Suprapubic skin (tissue), 4 donors: ENCODE data around the gene ZNF77. TPM values are rescaled to one million over a fixed set of nuclear protein-coding genes. Genes with fewer than 3 reads are reported as not detected.

Experiments
- DNase-seq, 2 donors: peaks; one replicate each; pipeline ENCODE4 v3.0.0-alpha.2; 2019; ENCODE audit warnings: low spot score in 2 of 2
- H3K27ac ChIP-seq: fragments of 200-600 bp; sonication (generic); one replicate; pipeline ENCODE4 v1.5.1; 2019
- H3K27me3 ChIP-seq: fragments of 200-600 bp; sonication (generic); one replicate; pipeline ENCODE4 v1.5.1; 2019
- H3K36me3 ChIP-seq: fragments of 200-600 bp; sonication (generic); one replicate; pipeline ENCODE4 v1.5.1; 2019
- H3K4me1 ChIP-seq: fragments of 200-600 bp; sonication (generic); one replicate; pipeline ENCODE4 v1.5.1; 2019
- H3K4me3 ChIP-seq: fragments of 200-600 bp; sonication (generic); one replicate; pipeline ENCODE4 v1.5.1; 2019; ENCODE audit warnings: mild to moderate bottlenecking
- H3K9me3 ChIP-seq: fragments of 200-600 bp; sonication (generic); one replicate; pipeline ENCODE4 v1.5.1; 2019
- CTCF ChIP-seq, 2 donors: fragments of 200-600 bp in 1 of 2; fragments of 450-650 bp in 1 of 2; sonication (generic) in 1 of 2; IDR thresholded peaks; one replicate each; pipeline ENCODE4 v1.5.1; 2016 to 2019; ENCODE audit warnings: antibody characterized with exemption in 2 of 2, mild to moderate bottlenecking in 1 of 2, moderate library complexity in 1 of 2
- EP300 ChIP-seq: sonication (generic); formaldehyde crosslinking; IDR thresholded peaks from one replicate; pipeline ENCODE4 v1.6.1; 2017; ENCODE audit warnings: antibody characterized with exemption
- POLR2A ChIP-seq, 2 donors: fragments of 450-650 bp; IDR thresholded peaks; one replicate each; pipeline ENCODE4 v1.6.1; 2017; ENCODE audit warnings: antibody characterized with exemption in 2 of 2, mild to moderate bottlenecking in 2 of 2, moderate library complexity in 2 of 2
- POLR2AphosphoS5 ChIP-seq, 3 donors: sonication (generic); formaldehyde crosslinking; IDR thresholded peaks; one replicate each; pipeline ENCODE4 v1.6.1; 2017; ENCODE audit warnings: antibody characterized with exemption in 3 of 3
- WGBS: methylation state at CpG from one replicate; pipeline ENCODE4 v1.1.5; 2018; 5-methylcytosine and 5-hydroxymethylcytosine counted together
- total RNA-seq, 4 donors: library from RNA; depleted of rRNA; stranded (reverse); fragments of >200 nt; gene quantifications; one replicate each; pipeline ENCODE4 v1.1.0, GENCODE V29; 2016

The ZNF77 gene
- total RNA-seq, 4 donors from 2014 or later: 2.8 to 5.6 (median 3.9) TPM

- Histone ChIP-seq H3K27me3 (no peaks in the 10 kb centered on the region), H3K36me3 (no peaks in the 10 kb centered on the region), H3K4me1 (peaks cover 7% of the 10 kb centered on the region), H3K27ac (no peak overlapping the region), H3K9me3 (no peaks in the 10 kb centered on the region), H3K4me3 (no peak overlapping the region)
- no peak for DNase-seq
- WGBS: 16% methylated on average over 9 of the region's 9 CpGs
- TF ChIP-seq CTCF (IDR thresholded peaks at IDR 0.05) (peak; percentile 25 to 57), EP300 (no peak)
These were observed 57.3 kb downstream of the ZNF77 start for GRCh38 chr19:2887391-2887914.

- TF ChIP-seq CTCF (IDR thresholded peaks at IDR 0.05) (no peak), POLR2AphosphoS5 (IDR thresholded peaks at IDR 0.05) (no peak), POLR2A (IDR thresholded peaks at IDR 0.05) (no peak)
- Histone ChIP-seq H3K36me3 (no peaks in the 10 kb centered on the region), H3K27ac (no peak overlapping the region), H3K9me3 (no peaks in the 10 kb centered on the region), H3K4me1 (peaks cover 7% of the 10 kb centered on the region), H3K27me3 (no peaks in the 10 kb centered on the region), H3K4me3 (no peak overlapping the region)
- DNase-seq: no peak
- WGBS: 88% methylated on average over 17 of the region's 17 CpGs
These were observed 59.0 kb downstream of the ZNF77 start for GRCh38 chr19:2885736-2886135.

GRCh38 chr19:2883686-2884439 is 60.9 kb downstream of the ZNF77 start:
- no peak for DNase-seq
- peaks cover 3% of the 10 kb centered on the region for H3K9me3 ChIP-seq
- H3K27me3 ChIP-seq: no peaks in the 10 kb centered on the region
- peaks cover 7% of the 10 kb centered on the region for H3K4me1 ChIP-seq
- TF ChIP-seq EP300: no peak
- no peak for TF ChIP-seq POLR2AphosphoS5 (IDR thresholded peaks at IDR 0.05)
- H3K4me3 ChIP-seq: no peak overlapping the region
- H3K27ac ChIP-seq: no peak overlapping the region
- WGBS: 75% methylated on average over 14 of the region's 14 CpGs
- no peaks in the 10 kb centered on the region for H3K36me3 ChIP-seq

Other genes starting within 250 kb of the ZNF77 start
- gene GNG7, start 242.3 kb downstream of the ZNF77 start, total RNA-seq: 1 to 10 TPM; 2.1 to 4.3 (median 3.0) TPM
- gene DIRAS1, start 223.6 kb downstream of the ZNF77 start, total RNA-seq: 1 to 10 TPM in 3 of 4 donors, under 1 TPM in 1; 0.68 to 4.5 (median 2.1) TPM
- 10 to 100 TPM in 3 of 4 donors, 1 to 10 TPM in 1; 8.0 to 31.1 (median 23.0) TPM for gene SLC39A3, start 205.0 kb downstream of the ZNF77 start, total RNA-seq
- 10 to 100 TPM; 29.1 to 48.9 (median 40.6) TPM for gene SGTA, start 161.7 kb downstream of the ZNF77 start, total RNA-seq
- 10 to 100 TPM; 31.6 to 55.0 (median 41.4) TPM for gene THOP1, start 159.5 kb downstream of the ZNF77 start, total RNA-seq
- 1 to 10 TPM; 2.3 to 9.8 (median 5.6) TPM for gene ZNF554, start 125.1 kb downstream of the ZNF77 start, total RNA-seq
- 1 to 10 TPM; 2.5 to 7.6 (median 4.5) TPM for gene ZNF555, start 103.5 kb downstream of the ZNF77 start, total RNA-seq
- gene ZNF556, start 77.6 kb downstream of the ZNF77 start, total RNA-seq: not detected
- 10 to 100 TPM; 16.2 to 46.2 (median 23.4) TPM for gene ZNF57, start 44.0 kb downstream of the ZNF77 start, total RNA-seq
- gene TLE6, start 32.6 kb upstream of the ZNF77 start, total RNA-seq: 1 to 10 TPM in 2 of 4 donors, under 1 TPM in 1, not detected in 1; 0.23 to 1.4 (median 1.3) TPM
- 10 to 100 TPM; 18.2 to 35.6 (median 27.3) TPM for gene TLE2, start 84.3 kb upstream of the ZNF77 start, total RNA-seq
- gene TLE5, start 117.5 kb upstream of the ZNF77 start, total RNA-seq: 100 to 1,000 TPM; 339 to 403 (median 382) TPM
- 10 to 100 TPM; 49.9 to 76.2 (median 57.1) TPM for gene GNA11, start 149.4 kb upstream of the ZNF77 start, total RNA-seq
- 100 to 1,000 TPM in 1 of 4 donors, 10 to 100 TPM in 3; 29.9 to 117 (median 85.0) TPM for gene GNA15, start 191.1 kb upstream of the ZNF77 start, total RNA-seq
- 1 to 10 TPM in 3 of 4 donors, under 1 TPM in 1; 0.42 to 2.5 (median 1.9) TPM for gene S1PR4, start 233.8 kb upstream of the ZNF77 start, total RNA-seq
- gene NCLN, start 241.0 kb upstream of the ZNF77 start, total RNA-seq: 10 to 100 TPM; 31.1 to 66.7 (median 35.0) TPM